DMS 273 (cell line): ENCODE measurements around the gene PLLP.

Experiments
- DNase-seq: peaks from one replicate; lab custom pipeline; 2025; ENCODE audit not compliant: unreplicated experiment; lab: John Stamatoyannopoulos, UW

The PLLP gene

GRCh38 chr16:57257455-57258070, 26.9 kb downstream of the PLLP start:
- DNase-seq = no peak

GRCh38 chr16:57256601-57257395, 27.7 kb downstream of the PLLP start:
- DNase-seq = no peak

- DNase-seq = no peak
Observed at GRCh38 chr16:57255686-57256415, 28.6 kb downstream of the PLLP start.

- DNase-seq = no peak
Observed at GRCh38 chr16:57253466-57253865, 31.0 kb downstream of the PLLP start.

GRCh38 chr16:57252148-57252721, 32.2 kb downstream of the PLLP start:
- no peak for DNase-seq

- no peak for DNase-seq
Observed at GRCh38 chr16:57251352-57251751, 33.1 kb downstream of the PLLP start.

- peak; percentile 72 for DNase-seq
Observed at GRCh38 chr16:57245472-57246113, 38.9 kb downstream of the PLLP start.

GRCh38 chr16:57244767-57245471, 39.6 kb downstream of the PLLP start, which contains the start of gene ARL2BP:
Gene ARL2BP (plus strand): TSS chr16:57245259. CDS start chr16:57245368, 109 bp downstream.
- peak; percentile 99 for DNase-seq

GRCh38 chr16:57244463-57244766, 40.1 kb downstream of the PLLP start:
- DNase-seq = no peak

- DNase-seq = no peak
Observed at GRCh38 chr16:57242650-57243049, 41.8 kb downstream of the PLLP start.

GRCh38 chr16:57240851-57241250, 43.6 kb downstream of the PLLP start:
- DNase-seq = no peak

GRCh38 chr16:57239107-57239506, 45.4 kb downstream of the PLLP start:
- no peak for DNase-seq

GRCh38 chr16:57238682-57239081, 45.8 kb downstream of the PLLP start:
- DNase-seq = no peak

GRCh38 chr16:57236022-57236350, 48.5 kb downstream of the PLLP start:
- no peak for DNase-seq

- no peak for DNase-seq
Observed at GRCh38 chr16:57235128-57236021, 49.1 kb downstream of the PLLP start.

GRCh38 chr16:57234707-57235092, 49.8 kb downstream of the PLLP start:
- DNase-seq = no peak

GRCh38 chr16:57233944-57234706, 50.3 kb downstream of the PLLP start:
- no peak for DNase-seq

- peak; percentile 63 for DNase-seq
Observed at GRCh38 chr16:57231821-57232350, 52.6 kb downstream of the PLLP start.

- DNase-seq = no peak
Observed at GRCh38 chr16:57229079-57229478, 55.4 kb downstream of the PLLP start.
